H9 (cell line): ENCODE measurements around the gene ME3. TPM values are rescaled to one million over a fixed set of nuclear protein-coding genes. Genes with fewer than 3 reads are reported as not detected.

Source experiments
- DNase-seq: peaks from one replicate; pipeline ENCODE4 v3.0.0-alpha.2; 2017
- H2AFZ ChIP-seq: one replicate; pipeline ENCODE4 v1.6.1; 2013; ENCODE audit warnings: mild to moderate bottlenecking, low read length, control low read depth, moderate library complexity
- H2AK5ac ChIP-seq: 2 replicates; pipeline ENCODE4 v1.6.1; 2013; ENCODE audit warnings: low read length, control low read depth, mixed read lengths; ENCODE audit not compliant: insufficient read length
- H2BK120ac ChIP-seq: one replicate; pipeline ENCODE4 v1.6.1; 2013; ENCODE audit warnings: low read depth, mild to moderate bottlenecking, low read length, control low read depth, inconsistent platforms; ENCODE audit not compliant: poor library complexity, severe bottlenecking
- H2BK12ac ChIP-seq: 2 replicates; pipeline ENCODE4 v1.6.1; 2013; ENCODE audit warnings: low read length, control low read depth, mixed read lengths, low read depth; ENCODE audit not compliant: insufficient read length
- H2BK15ac ChIP-seq: 2 replicates; pipeline ENCODE4 v1.6.1; 2013; ENCODE audit warnings: low read depth, low read length, control low read depth
- H2BK20ac ChIP-seq: one replicate; pipeline ENCODE4 v1.6.1; 2013; ENCODE audit warnings: low read depth, mild to moderate bottlenecking, low read length, control low read depth, inconsistent platforms; ENCODE audit not compliant: poor library complexity, severe bottlenecking
- H2BK5ac ChIP-seq: 2 replicates; pipeline ENCODE4 v1.6.1; 2013; ENCODE audit warnings: low read length, control low read depth, mixed read lengths; ENCODE audit not compliant: insufficient read length
- H3K14ac ChIP-seq: 2 replicates; pipeline ENCODE4 v1.6.1; 2013; ENCODE audit warnings: low read length, control low read depth; ENCODE audit not compliant: insufficient read depth
- H3K18ac ChIP-seq: 2 replicates; pipeline ENCODE4 v1.6.1; 2013; ENCODE audit warnings: low read depth, mild to moderate bottlenecking, mixed read lengths, low read length, control low read depth; ENCODE audit not compliant: insufficient read length
- H3K23ac ChIP-seq: 2 replicates; pipeline ENCODE4 v1.6.1; 2013; ENCODE audit warnings: low read length, control low read depth, mixed read lengths, low read depth; ENCODE audit not compliant: insufficient read length
- H3K23me2 ChIP-seq: 2 replicates; pipeline ENCODE4 v1.6.1; 2013; ENCODE audit warnings: low read depth, mild to moderate bottlenecking, mixed read lengths, low read length, control low read depth; ENCODE audit not compliant: insufficient read length, poor library complexity, severe bottlenecking
- H3K27ac ChIP-seq: 2 replicates; pipeline ENCODE4 v1.5.1; 2013; ENCODE audit warnings: low read length, control low read depth, mixed read lengths, low read depth; ENCODE audit not compliant: insufficient read length
- H3K27me3 ChIP-seq: 2 replicates; pipeline ENCODE4 v1.6.1; 2013; ENCODE audit warnings: low read length, control low read depth, inconsistent platforms; ENCODE audit not compliant: insufficient read depth
- H3K4ac ChIP-seq: 2 replicates; pipeline ENCODE4 v1.6.1; 2013; ENCODE audit warnings: low read depth, mild to moderate bottlenecking, control low read depth, inconsistent platforms, low read length, moderate library complexity
- H3K4me1 ChIP-seq: 2 replicates; pipeline ENCODE4 v1.6.1; 2013; ENCODE audit warnings: low read length, control low read depth, inconsistent platforms; ENCODE audit not compliant: insufficient read depth
- H3K4me2 ChIP-seq: 2 replicates; pipeline ENCODE4 v1.6.1; 2013; ENCODE audit warnings: low read length, control low read depth, mixed read lengths; ENCODE audit not compliant: insufficient read length, insufficient read depth
- H3K56ac ChIP-seq: 2 replicates; pipeline ENCODE4 v1.6.1; 2013; ENCODE audit warnings: low read depth, mild to moderate bottlenecking, mixed read lengths, low read length, control low read depth; ENCODE audit not compliant: insufficient read length
- H3K79me1 ChIP-seq: 2 replicates; pipeline ENCODE4 v1.6.1; 2013; ENCODE audit warnings: low read depth, mild to moderate bottlenecking, moderate library complexity, low read length, control low read depth, inconsistent platforms; ENCODE audit not compliant: insufficient read depth, poor library complexity, severe bottlenecking
- H3K79me2 ChIP-seq: 2 replicates; pipeline ENCODE4 v1.6.1; 2013; ENCODE audit warnings: low read length, control low read depth, inconsistent platforms; ENCODE audit not compliant: insufficient read depth
- H3K9ac ChIP-seq: 2 replicates; pipeline ENCODE4 v1.6.1; 2013; ENCODE audit warnings: low read length, control low read depth, mixed read lengths; ENCODE audit not compliant: insufficient read length; ENCODE audit errors: extremely low read depth
- H3K9me3 ChIP-seq: one replicate; pipeline ENCODE4 v1.6.1; 2013; ENCODE audit warnings: low read depth, low read length, inconsistent platforms; ENCODE audit not compliant: control insufficient read depth
- H3T11ph ChIP-seq: one replicate; pipeline ENCODE4 v1.6.1; 2013; ENCODE audit warnings: mild to moderate bottlenecking, low read length, control low read depth, inconsistent platforms
- H4K20me1 ChIP-seq: one replicate; pipeline ENCODE4 v1.6.1; 2013; ENCODE audit not compliant: control insufficient read depth, insufficient read length, insufficient read depth
- H4K5ac ChIP-seq: 2 replicates; pipeline ENCODE4 v1.6.1; 2013; ENCODE audit warnings: low read depth, mild to moderate bottlenecking, mixed read lengths, low read length, control low read depth; ENCODE audit not compliant: insufficient read length
- H4K8ac ChIP-seq: replicated peaks from 2 replicates; pipeline ENCODE4 v1.6.1; 2013; ENCODE audit warnings: low read length, control low read depth, mixed read lengths, low read depth; ENCODE audit not compliant: insufficient read length
- H4K91ac ChIP-seq: 2 replicates; pipeline ENCODE4 v1.6.1; 2013; ENCODE audit warnings: low read depth, mild to moderate bottlenecking, moderate library complexity, mixed read lengths, low read length, control low read depth; ENCODE audit not compliant: insufficient read length
- H3K27ac Mint-ChIP-seq, 3 experiments: 2 replicates in 2 of 3; 3 replicates in 1 of 3; pipeline ENCODE4 v1.8.0; 2020 to 2021; ENCODE audit warnings: mixed read lengths in 3 of 3, mild to moderate bottlenecking in 1 of 3, moderate library complexity in 1 of 3
- H3K27me3 Mint-ChIP-seq: 2 replicates; pipeline ENCODE4 v1.8.0; 2021; ENCODE audit warnings: low read depth, mild to moderate bottlenecking, moderate library complexity, mixed read lengths
- H3K36me3 Mint-ChIP-seq, 3 experiments: 2 replicates in 2 of 3; 3 replicates in 1 of 3; pipeline ENCODE4 v1.8.0; 2020 to 2021; ENCODE audit warnings: low read depth in 3 of 3, mixed read lengths in 3 of 3; ENCODE audit not compliant: insufficient read depth in 1 of 3
- H3K4me1 Mint-ChIP-seq, 2 experiments: 2 replicates each; pipeline ENCODE4 v1.8.0; 2020; ENCODE audit warnings: mixed read lengths in 2 of 2
- H3K4me3 Mint-ChIP-seq, 2 experiments: 2 replicates in 1 of 2; 3 replicates in 1 of 2; pipeline ENCODE4 v1.8.0; 2020 to 2021; ENCODE audit warnings: mild to moderate bottlenecking in 2 of 2, mixed read lengths in 2 of 2, moderate library complexity in 1 of 2
- H3K9me3 Mint-ChIP-seq, 2 experiments: 2 replicates in 1 of 2; 3 replicates in 1 of 2; pipeline ENCODE4 v1.8.0; 2020; ENCODE audit warnings: mild to moderate bottlenecking in 2 of 2, mixed read lengths in 2 of 2, moderate library complexity in 1 of 2
- CTCF ChIP-seq: fragments of 200-600 bp; sonication (generic); conservative IDR thresholded peaks from 3 replicates; pipeline ENCODE4 v1.8.0; 2021; ENCODE audit warnings: antibody characterized with exemption, mild to moderate bottlenecking
- WGBS: extraction: QIAGEN DNeasy Blood & Tissue Kit; methylation state at CpG from one replicate; pipeline ENCODE4 v1.1.7; 2013; ENCODE audit warnings: missing lambda C conversion rate, low lambda C conversion rate, mixed read lengths; ENCODE audit not compliant: insufficient read length; ENCODE audit errors: extremely low coverage; 5-methylcytosine and 5-hydroxymethylcytosine counted together
- total RNA-seq: library from RNA; stranded (reverse); gene quantifications from 2 replicates; pipeline ENCODE4 v1.2.1, GENCODE V29; 2021

Gene ME3
- total RNA-seq, 1 experiment from 2014 or later: 2.8 TPM

- no peak overlapping the region for H3K4me3 Mint-ChIP-seq
- no CpG with 5 or more reads among the region's 3 CpGs for WGBS
- H3K23ac ChIP-seq: no peak overlapping the region
- H3K79me2 ChIP-seq: no peaks in the 10 kb centered on the region
- no peak overlapping the region for H4K8ac ChIP-seq
- no peak overlapping the region for H4K5ac ChIP-seq
- H2BK20ac ChIP-seq: peak overlapping the region; percentile 32
- H2AK5ac ChIP-seq: no peak overlapping the region
- H4K91ac ChIP-seq: no peak overlapping the region
- H3K27me3 Mint-ChIP-seq: no peaks in the 10 kb centered on the region; the same call in 1 of the 2 replicates
- H3K9ac ChIP-seq: no peak overlapping the region
- no peaks in the 10 kb centered on the region; a peak in 1 of 7 replicates for H3K36me3 Mint-ChIP-seq
- H2BK120ac ChIP-seq: no peak overlapping the region
- TF ChIP-seq CTCF: no peak
- no peaks in the 10 kb centered on the region for H3K27me3 ChIP-seq
- H2AFZ ChIP-seq: no peak overlapping the region
- peaks cover 3 to 5% of the 10 kb centered on the region in 2 experiments; a peak in 2 of 4 replicates for H3K4me1 Mint-ChIP-seq
- H3K9me3 Mint-ChIP-seq: no peaks in the 10 kb centered on the region; a peak in 1 of 5 replicates
- 0 out of 2 replicates have a peak, but pooled peaks cover 2% of the 10 kb centered on the region for H3K4me1 ChIP-seq
- no peak overlapping the region for H2BK15ac ChIP-seq
- no peak overlapping the region for H3K27ac Mint-ChIP-seq
- H3K4me2 ChIP-seq: no peak overlapping the region
- H3K14ac ChIP-seq: no peak overlapping the region
- H3K27ac ChIP-seq: no peak overlapping the region
- H3K9me3 ChIP-seq: no peaks in the 10 kb centered on the region
- no peak for DNase-seq
- H3K23me2 ChIP-seq: no peaks in the 10 kb centered on the region
- no peak overlapping the region for H3K4ac ChIP-seq
- no peak overlapping the region for H2BK12ac ChIP-seq
- H3K18ac ChIP-seq: no peak overlapping the region
- H3K56ac ChIP-seq: no peak overlapping the region
- no peak overlapping the region for H3T11ph ChIP-seq
- H4K20me1 ChIP-seq: no peaks in the 10 kb centered on the region
- no peaks in the 10 kb centered on the region for H3K79me1 ChIP-seq
- H2BK5ac ChIP-seq: no peak overlapping the region
Measured at GRCh38 chr11:86715611-86716010, 43.2 kb upstream of the ME3 start.
